ENCODE measurements around the gene GBP7.
A peak's percentile ranks its signal among the peaks of the same experiment; 100 is the strongest.
"Not testable (repeated sequence)": the region's sequence is repeated elsewhere in the genome, so short reads cannot be mapped to it uniquely, and the experiment has no call there.

GBP7 gene

DNA sequence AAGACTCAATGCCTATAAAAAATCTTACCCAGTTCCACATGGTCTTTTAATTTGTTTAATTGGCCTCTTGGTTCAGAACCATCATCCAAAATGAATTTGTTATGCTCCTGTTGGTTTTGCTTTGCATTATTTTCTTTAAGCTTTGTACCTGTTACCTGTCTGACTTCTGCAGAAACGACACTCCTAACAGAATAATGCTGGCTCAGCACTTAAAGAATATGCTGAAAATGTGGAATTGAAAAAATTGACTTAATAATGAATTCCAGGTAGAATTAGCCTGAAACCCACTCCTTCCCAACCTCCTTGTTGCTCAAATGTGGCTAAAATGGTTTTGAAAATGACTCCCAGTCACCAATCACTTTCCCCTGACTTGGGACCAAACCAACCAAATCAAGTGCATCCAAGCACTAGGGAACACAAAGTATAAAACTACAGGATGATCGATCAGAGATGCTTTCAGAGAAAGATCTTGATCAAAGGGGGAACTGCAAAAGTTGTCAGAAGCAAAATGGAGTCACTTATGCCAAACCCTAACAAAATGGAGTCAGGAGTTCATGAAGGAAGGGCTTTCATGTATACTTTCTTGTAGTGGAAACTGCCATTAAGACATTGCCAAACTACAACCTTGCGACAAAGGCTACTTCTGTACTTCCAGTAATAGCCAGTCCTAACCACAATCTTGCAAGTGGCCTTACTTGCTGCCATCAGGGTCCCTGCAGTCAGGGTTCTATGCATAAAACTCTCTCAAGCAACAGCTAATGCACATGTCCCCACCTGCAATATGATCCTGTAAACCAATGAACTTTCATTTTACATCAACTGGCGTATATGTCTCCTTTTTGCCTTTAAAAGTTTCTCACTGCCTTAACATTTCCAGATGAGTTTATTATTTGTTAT lies 5.4 kb downstream of the GBP7 start:
- no peak for DNase-seq

DNA sequence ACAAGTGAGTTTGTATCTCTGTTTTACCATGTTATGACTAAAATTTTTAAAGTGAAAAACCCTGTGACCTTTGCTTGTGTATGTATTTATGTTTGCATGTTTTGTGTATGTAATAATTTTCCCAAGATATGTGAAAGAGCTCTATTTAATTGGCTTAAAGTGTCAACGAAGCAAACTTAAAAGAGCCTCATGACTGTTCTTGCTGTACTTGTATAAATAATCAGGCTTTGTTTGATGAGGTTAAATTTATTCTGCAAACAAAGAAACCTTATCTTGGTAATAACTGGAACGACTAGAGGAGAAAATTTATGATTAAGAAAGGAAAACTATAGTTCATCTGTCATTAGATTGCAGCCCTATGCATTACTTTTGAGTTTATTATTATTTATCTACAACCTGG lies 6.6 kb downstream of the GBP7 start:
- DNase-seq = no peak

DNA sequence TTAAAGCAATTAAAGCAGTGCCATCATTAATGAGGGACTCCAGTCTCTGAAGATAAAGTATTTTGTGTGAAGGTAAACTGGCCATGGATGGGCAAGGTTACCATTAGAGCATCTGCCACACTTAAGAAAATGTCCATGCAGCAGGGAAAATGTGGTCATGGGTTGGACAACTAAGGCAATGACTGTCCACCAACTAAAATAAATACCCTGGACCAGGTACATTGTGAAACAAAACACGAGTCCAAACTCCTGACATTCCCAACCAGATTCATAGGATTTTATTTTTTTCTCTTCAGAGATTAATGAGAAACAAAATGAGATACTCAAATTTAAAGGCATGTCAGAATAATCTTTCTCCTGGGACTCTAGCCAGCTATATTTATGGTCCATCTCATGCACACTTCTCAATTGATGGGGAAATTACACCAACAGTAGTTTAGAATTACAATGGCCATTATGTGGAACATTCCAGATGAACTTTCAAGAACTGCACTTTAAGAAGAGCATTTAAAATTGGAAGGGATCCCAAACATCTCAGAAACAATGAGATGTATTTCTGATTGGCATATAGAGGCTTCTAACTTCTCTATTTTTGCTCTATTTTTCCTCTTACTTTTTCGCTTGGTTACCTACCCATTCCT lies 8.1 kb downstream of the GBP7 start:
- no peak for DNase-seq

DNA sequence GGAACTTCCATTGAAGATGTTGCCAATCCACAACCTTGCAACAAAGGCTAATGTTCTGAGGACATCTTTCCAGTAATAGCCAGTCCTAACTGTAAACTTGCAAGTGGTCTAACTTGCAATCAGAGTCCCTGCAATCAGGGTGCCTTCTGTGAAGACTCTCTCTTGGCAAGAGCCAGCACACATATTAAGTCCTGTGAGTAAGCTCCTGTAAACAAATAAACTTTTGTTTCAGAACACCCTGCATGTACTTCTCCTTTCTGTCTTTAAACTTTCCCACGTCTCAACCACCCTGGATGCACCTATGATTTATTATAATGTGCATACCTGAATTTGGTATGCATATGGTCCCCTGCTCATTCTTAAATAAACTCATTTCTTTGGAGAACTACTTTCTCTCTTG lies 9.1 kb downstream of the GBP7 start:
- no peak for DNase-seq

DNA sequence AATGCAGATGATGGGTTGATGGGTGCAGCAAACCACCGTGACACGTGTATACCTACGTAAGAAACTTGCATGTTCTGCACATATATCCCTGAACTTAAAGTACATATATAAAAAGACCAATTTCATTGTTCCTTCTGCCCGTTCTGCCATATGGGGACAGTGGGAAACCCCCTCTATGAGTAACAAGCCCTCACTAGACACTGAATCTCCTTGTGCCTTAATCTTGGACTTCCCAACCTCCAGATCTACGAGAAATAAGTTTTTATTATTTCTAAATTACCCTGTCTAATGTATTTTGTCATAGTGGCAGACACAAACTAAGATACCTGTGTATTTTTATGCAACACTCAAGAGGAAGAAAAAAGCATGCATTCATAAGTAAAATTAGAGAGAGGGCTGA lies 10.0 kb downstream of the GBP7 start:
- DNase-seq = no peak

DNA sequence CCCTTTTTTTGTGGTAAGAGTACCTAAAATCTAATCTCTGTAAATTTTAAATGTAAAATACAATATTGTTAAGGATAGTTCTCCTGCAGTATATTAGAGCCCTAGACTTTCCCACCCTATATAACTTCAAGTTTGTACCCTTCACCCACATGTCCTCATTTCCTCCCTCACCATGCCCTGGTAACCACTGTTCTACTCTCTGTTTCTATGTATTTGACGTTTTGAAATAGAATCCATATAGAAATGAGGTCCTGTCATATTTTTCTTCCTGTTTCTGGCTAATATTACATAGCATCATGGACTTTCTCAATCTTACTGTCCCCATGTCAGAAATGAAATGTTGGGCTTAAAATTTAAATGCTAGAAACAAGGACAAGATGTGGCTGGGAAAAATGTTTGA lies 24.8 kb downstream of the GBP7 start:
- DNase-seq = no peak

DNA sequence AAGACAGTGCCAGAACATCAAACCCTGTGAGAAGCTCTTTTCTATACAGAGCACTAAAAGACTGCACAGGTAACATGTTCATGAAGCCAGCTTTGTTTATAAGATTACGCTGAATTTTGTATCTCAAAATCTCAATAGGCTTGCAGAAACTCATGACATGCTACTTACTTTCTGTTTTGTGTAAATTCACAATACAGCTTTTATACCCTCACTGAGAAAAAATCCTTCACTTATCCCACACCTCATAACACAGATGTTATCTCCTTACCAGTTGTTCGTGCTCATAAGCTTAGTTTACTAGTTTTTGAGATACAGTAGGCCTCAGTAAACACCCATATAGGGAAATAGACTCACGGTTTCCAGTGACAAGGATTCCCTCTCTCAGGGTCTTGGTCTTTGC lies 25.8 kb downstream of the GBP7 start:
- no peak for DNase-seq

DNA sequence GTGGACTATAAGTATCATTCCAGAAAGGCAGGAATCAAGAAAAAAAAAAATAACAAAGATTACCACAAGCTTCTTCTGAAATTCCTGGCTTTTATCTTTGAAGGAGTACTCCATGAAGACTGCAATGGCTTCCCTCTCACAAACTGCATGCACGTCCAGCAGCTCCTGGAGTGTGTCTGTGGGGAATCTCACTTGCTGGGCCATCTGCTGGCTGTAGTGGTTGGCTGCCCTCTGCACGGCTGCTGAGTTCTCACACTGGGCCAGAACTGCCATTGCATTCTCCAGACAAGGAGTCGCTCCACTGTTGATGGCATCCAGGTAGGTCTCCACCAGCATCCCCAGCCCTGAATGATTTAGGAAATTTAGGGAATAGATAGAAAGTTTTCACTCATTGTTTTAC lies 26.6 kb downstream of the GBP7 start:
- DNase-seq = peak; percentile 24

DNA sequence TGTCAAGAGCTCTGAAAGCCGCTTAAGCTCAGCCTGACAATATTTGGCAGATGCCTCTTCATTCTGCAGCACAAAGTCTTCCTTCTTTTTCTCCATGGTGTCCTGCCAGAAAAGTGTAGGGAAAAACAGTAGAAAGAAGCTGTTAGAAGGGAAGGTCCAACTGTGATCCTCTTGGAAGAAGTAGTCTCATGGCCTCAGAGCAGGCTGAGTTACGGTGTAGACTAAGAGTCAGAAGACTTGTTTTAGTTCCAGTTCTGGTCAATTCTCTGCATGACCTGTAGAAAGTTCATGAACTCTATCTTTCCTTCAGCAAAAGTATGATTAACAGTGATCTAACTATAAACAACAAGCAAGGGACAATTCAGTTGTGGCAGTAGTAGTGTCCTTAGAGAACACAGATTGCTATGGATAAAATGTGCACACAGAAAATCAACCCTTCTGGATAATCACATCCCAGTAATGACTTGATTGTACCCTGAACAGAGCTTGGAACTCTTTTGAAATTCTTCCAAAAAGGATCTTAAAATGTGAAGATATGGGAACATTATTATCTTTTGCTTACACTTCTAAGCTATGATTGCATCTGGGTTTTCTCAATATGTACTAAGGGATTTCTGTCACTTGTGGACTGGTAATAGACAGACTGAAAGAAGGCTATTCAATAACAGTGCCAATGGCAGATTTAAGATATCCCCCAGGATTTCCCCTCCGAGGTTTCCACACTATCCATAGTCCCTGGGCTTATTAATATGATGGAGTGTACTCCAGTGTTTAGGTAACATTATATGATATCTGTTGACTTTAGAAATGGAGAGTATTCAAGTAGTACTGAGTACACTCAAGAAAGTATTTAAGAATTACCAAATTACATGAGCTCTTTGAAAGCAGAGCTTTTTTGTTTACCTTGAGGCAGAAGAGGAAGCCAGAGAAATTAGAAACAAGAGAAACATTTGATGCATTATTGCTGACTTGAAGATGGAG lies 27.8 kb downstream of the GBP7 start:
- no peak for DNase-seq

DNA sequence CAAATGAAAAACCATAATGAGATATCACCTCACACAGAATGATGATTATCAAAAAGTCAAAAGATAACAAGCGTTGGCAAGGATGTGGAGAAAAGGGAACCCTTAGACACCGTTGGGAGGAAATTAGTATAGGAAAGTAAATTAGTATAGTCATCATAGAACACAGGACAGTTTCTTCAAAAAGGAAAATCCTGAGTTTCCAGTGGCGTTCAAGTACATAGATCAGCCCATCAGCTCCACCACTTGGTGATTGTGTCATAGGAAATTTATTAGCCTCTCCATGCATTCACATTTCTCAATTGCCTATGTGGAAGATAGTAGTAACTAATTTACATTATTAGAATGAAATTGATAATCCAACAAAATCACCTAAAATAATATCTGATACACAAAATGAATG lies 29.1 kb downstream of the GBP7 start:
- DNase-seq = no peak

DNA sequence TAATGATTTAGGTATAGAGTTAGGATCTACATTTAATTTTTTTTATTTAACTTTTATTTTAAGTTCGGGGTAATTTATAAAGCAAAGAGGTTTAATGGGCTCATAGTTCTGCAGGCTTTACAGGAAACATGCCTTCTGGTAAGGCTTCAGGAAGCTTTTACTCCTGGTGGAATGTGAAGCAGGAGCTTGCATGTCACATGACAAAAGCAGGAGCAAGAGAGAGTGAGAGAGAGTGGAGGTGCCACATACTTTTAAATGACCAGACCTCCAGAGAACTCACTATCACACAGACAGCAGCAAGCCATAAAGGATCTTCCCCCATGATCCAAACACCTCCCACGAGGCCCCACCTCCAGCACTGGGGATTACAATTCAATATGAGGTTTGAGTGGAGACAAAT lies 32.3 kb downstream of the GBP7 start:
- DNase-seq = no peak

DNA sequence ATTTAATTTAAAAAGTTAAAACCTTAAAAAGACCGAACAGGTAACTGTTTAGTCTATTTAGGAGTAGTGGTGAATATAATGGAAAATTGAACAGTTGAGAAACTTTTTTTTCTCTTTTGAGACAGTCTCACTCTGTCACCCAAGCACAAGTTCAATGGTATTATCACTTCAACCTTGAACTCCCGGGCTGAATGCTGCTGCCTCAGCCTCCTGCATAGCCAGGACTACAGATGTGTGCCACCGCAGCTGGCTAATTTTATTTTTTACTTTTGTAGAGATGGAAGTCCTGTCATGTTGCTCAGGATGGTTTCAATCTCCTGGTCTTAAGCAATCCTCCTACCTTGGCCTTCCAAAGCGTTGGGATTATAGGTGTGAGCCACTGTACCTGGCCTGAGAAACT lies 33.6 kb downstream of the GBP7 start:
- no peak for DNase-seq

DNA sequence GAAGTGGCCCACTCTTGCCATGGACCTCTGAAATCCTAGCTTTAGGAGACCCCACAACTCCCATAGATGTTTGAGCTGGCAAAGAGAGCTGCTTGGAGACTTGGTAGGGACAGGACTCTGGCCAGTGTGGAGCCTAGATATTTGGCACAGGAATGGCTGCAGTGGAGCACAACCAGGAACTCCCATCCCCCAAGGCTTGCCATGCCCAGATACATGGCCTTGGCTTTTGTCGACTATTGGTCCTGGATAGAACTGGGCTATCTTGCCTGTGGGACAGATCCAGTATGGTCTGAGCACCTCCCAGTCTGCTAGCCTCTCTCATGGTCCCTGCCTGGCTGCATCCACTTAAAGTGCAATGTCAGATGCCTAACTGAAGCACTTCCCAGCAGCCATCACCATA lies 42.1 kb downstream of the GBP7 start:
- DNase-seq = no peak

DNA sequence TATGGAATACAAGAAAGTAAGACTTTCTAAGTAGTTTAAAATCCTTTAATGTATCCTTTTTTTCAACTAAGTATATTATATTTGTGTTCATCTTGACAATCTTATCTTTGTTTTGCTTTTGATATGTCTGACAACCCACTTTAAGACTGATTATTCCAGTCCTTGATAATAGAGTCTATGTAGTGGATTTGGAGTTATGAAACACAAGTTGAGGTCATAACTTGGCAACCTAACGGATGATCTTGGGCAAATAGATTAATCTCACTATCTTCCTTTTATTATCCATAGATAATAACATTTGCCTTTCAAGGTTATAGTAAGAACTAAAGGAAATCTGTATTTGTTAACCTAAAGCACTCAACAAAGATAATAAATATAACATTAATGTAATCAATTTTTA lies 45.1 kb downstream of the GBP7 start:
- no peak for DNase-seq

DNA sequence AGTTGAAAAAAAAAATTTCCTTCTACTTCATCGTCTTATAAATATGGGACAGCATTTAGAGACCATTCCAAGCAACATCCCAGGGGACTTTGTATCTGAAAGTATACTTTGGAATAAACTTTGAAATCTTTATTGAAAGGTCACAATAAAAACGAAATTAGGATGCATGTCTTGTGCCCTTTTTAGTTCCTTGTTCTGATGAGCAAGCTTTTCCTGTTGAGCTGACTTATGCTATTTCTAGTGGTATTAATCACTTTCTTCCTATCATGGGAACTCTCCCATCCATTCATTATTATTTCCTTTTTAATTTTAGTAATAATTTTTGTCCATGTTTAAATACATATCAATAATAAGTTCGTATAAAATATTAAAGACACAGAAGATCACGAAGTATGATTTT lies 45.9 kb downstream of the GBP7 start:
- no peak for DNase-seq

DNA sequence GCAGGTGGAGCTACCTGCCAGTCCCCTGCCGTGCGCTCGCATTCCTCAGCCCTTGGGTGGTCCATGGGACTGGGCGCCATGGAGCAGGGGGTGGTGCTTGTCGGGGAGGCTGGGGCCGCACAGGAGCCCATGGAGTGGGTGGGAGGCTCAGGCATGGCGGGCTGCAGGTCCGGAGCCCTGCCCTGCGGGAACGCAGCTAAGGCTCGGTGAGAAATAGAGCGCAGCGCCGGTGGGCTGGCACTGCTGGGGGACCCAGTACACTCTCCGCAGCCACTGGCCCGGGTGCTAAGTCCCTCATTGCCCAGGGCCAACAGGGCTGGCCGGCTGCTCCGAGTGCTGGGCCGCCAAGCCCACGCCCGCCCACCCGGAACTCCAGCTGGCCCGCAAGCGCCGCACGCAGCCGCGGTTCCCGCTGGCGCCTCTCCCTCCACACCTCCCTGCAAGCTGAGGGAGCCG lies 47.8 kb downstream of the GBP7 start:
- DNase-seq = not testable (repeated sequence)

DNA sequence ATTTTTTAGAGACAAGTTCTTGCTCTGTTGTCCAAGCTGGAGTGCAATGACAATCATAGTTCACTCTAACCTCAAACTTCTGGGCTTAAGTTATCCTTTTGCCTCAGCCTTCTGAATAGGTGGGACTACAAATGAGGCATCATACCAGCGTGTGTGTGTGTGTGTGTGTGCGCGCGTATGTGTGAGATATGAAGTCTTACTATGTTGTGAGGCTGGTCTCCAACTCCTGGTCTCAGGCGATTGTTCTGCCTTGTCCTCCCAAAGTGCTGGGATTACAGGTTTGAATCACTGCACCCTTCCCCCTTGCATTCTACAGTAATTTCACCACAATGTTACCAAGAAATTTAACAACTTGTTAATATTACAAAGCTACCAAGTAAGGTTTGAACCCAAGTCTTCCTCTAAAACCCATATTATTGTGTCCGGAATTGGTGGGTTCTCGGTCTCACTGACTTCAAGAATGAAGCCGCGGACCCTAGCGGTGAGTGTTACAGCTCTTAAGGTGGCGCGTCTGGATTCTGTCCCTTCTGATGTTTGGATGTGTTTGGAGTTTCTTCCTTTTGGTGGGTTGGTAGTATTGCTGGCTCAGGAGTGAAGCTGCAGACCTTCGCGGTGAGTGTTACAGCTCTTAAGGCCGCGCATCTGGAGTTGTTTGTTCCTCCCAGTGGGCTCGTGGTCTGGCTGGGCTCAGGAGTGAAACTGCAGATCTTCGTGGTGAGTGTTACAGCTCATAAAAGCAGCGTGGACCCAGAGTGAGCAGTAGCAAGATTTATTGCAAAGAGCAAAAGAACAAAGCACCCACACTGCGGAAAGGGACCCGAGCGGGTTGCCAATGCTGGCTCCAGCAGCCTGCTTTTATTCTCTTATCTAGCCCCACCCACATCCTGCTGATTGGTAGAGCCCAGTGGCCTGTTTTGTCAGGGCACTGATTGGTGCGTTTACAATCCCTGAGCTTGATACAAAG lies 48.9 kb downstream of the GBP7 start:
- not testable (repeated sequence) for DNase-seq

DNA sequence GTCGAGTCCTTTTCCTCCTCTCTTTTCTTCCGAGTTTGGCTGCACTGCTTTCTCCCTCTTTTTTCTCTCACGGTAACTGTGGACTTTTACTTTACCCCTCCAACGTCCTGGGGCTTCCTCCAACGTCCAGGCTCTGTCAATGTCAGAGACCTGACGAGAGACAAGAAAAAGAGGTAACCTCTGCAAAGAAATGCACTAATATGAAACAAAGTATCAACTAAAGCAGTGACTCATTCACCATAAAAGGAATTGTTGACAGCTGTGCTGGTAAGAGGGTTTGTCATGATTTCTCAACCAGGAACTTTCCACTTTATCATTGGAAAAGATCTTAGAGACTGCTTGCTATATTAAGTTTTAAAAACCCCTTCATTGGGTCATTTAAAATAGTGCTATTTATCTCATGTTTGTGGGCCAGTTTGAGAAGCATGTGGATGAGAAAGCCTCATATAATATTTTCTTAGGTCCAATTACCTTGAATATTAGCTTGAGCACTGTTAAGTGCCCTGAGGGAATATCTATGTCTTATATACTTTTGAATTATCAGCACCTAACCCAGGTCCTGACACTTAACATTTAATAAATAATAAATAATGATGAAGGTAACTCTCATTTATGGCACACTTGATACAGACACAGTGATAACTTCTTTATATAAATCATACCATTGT lies 49.8 kb downstream of the GBP7 start, which contains the start of gene GBP2:
Gene GBP2 (minus strand): TSS at position 202 of the 668 bp plus-strand sequence. CDS start 4,148 bp downstream, outside the sequence.
- peak; percentile 66 for DNase-seq

DNA sequence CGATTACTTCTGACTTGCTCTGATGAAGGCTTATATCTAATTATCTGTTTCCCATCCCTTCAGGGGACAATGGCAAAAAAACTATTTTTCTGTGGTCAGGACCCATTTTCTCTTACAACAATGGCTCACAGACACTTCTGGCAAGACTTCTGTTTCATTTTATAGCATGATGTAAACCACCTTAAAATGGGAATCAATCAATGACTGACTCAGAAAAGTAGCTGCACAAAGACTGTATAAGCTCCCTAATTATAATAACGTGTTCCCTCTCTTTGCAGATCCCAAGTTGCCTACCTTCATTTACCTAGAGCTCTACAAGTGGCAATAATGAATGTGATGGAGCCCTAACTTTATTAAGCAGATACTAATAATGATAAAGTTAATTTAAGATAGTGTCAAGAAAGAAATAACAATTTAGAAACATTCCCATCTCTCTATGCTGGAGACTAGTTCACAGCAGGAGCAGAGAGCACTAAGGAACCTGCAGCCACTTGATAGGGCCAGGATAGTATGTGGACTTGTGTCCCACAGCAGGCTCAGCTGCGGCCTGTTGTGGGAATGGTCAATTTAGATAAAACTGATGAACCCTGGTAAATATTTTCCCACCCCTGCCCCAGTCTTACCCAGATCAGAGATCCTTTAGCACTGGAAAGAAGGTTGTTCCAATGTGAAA lies 50.4 kb downstream of the GBP7 start:
- DNase-seq = no peak

DNA sequence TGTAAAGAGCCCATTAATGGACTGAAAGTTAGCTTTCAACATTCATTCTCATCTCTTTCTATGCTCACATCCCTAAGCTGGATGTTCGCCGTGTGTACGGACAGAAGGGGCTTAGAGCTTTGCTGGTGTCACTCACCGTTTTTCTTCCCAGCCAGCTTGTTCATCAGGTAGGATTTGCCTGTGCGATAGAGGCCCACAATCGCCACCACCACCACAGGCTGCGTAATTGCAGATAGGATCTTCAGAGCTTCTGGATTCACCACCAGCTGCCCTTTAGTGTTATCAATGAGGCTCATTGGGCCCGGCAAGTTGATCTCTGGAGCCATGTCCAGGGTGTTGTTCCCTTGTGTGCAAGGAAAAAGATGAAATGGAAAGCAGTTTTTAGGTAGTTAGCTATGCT lies 54.2 kb downstream of the GBP7 start:
- no peak for DNase-seq
